HepG2 (cell line): Measurements from ENCODE around the gene ERF. TPM values are rescaled to one million over a fixed set of nuclear protein-coding genes. Genes with fewer than 3 reads are reported as not detected.

ENCODE experiments used
- ATAC-seq: fragments of 200-7000 bp; cut with Tn5 transposase; 3 replicates; pipeline ENCODE4 v1.9.1; 2020; ENCODE audit warnings: mild to moderate bottlenecking, moderate library complexity
- BruUV-seq: library from RNA; stranded (reverse); fragments of 400-500 nt; replicated peaks from 2 replicates; lab custom pipeline; 2021; lab: Mats Ljungman, UMichigan
- CTCF ChIA-PET: fragments of 300-600 bp; formaldehyde crosslinking; extraction: SDS; loops from one replicate; lab custom pipeline; 2021; ENCODE audit warnings: low total read pairs, inconsistent platforms, low intra/inter-chr PET ratio; lab: Yijun Ruan, JAX
- POLR2A ChIA-PET: fragments of 350-600 bp; sonication (Branson Sonifier 250); formaldehyde crosslinking; loops from one replicate; lab custom pipeline; 2020; ENCODE audit warnings: antibody characterized with exemption, inconsistent platforms; lab: Yijun Ruan, JAX
- DNase-seq: peaks from one replicate; pipeline ENCODE4 v3.0.0-alpha.2; 2015; ENCODE audit warnings: low spot score
- FAIRE-seq: peaks from 3 replicates; lab custom pipeline; 2011; peaks lifted over from hg19 to GRCh38; lab: Jason Lieb, UNC
- H2AFZ ChIP-seq: one replicate; pipeline ENCODE4 v1.6.1; 2011; ENCODE audit warnings: low read length, inconsistent platforms
- H3K27ac ChIP-seq: fragments of 300-600 bp; 3 replicates; pipeline ENCODE4 v1.8.0; 2011; ENCODE audit warnings: mixed run types, mild to moderate bottlenecking, mixed read lengths, low read length, inconsistent platforms; ENCODE audit not compliant: insufficient read depth; ENCODE audit errors: extremely low read length
- H3K27me3 ChIP-seq, 2 experiments: fragments of 200-600 bp in 1 of 2; 2 replicates in 1 of 2; 3 replicates in 1 of 2; pipeline versions ENCODE4 v1.6.0 to v1.8.0; 2011; ENCODE audit warnings: low read length in 2 of 2, mild to moderate bottlenecking in 2 of 2, moderate library complexity in 2 of 2, inconsistent platforms in 1 of 2; ENCODE audit not compliant: insufficient read depth in 2 of 2, control insufficient read depth in 1 of 2
- H3K36me3 ChIP-seq, 2 experiments: fragments of 200-600 bp in 1 of 2; replicated peaks in 1 of 2; 2 replicates in 1 of 2; 3 replicates in 1 of 2; pipeline versions ENCODE4 v1.5.1 to v1.8.0; 2011; ENCODE audit warnings: low read length in 2 of 2, inconsistent platforms in 1 of 2; ENCODE audit not compliant: insufficient read depth in 2 of 2, control insufficient read depth in 1 of 2
- H3K4me1 ChIP-seq: 2 replicates; pipeline ENCODE4 v1.5.1; 2012; ENCODE audit warnings: low read length, inconsistent platforms; ENCODE audit not compliant: insufficient read depth
- H3K4me2 ChIP-seq: 2 replicates; pipeline ENCODE4 v1.6.0; 2011; ENCODE audit warnings: low read depth, low read length, inconsistent platforms
- H3K4me3 ChIP-seq, 3 experiments: fragments of 200-600 bp in 1 of 3; sonication (generic), shearing (Covaris generic) in 1 of 3; replicated peaks in 1 of 3; 2 replicates each; pipeline ENCODE4 v1.5.1; 2011 to 2016; ENCODE audit warnings: low read length in 3 of 3, inconsistent platforms in 2 of 3, low read depth in 2 of 3, mild to moderate bottlenecking in 2 of 3, control low read depth in 1 of 3, mixed read lengths in 1 of 3; ENCODE audit not compliant: insufficient read depth in 1 of 3
- H3K79me2 ChIP-seq: one replicate; pipeline ENCODE4 v1.6.1; 2011; ENCODE audit warnings: low read length, inconsistent platforms; ENCODE audit not compliant: insufficient read depth
- H3K9ac ChIP-seq: 2 replicates; pipeline ENCODE4 v1.6.0; 2011; ENCODE audit warnings: mild to moderate bottlenecking, low read depth, low read length, inconsistent platforms; ENCODE audit not compliant: insufficient read depth
- H3K9me3 ChIP-seq: 2 replicates; pipeline ENCODE4 v1.5.1; 2012; ENCODE audit warnings: mild to moderate bottlenecking, low read length
- H4K20me1 ChIP-seq: 2 replicates; pipeline ENCODE4 v1.6.0; 2011; ENCODE audit warnings: inconsistent platforms, mild to moderate bottlenecking, low read length, moderate library complexity; ENCODE audit not compliant: insufficient read depth
- POLR2AphosphoS5 ChIP-seq: IDR thresholded peaks from 2 replicates; pipeline ENCODE4 v1.6.1; 2012; ENCODE audit warnings: low read depth, low read length
- RBM22 ChIP-seq: fragments of 200-400 bp; formaldehyde crosslinking; optimal IDR thresholded peaks from 2 replicates; pipeline ENCODE3; 2017; ENCODE audit warnings: mild to moderate bottlenecking, low read length, moderate library complexity
- ZEB1 ChIP-seq: IDR thresholded peaks from 2 replicates; pipeline ENCODE4 v1.6.1; 2012; ENCODE audit warnings: mild to moderate bottlenecking, low read depth, inconsistent platforms; ENCODE audit not compliant: insufficient replicate concordance
- WGBS: methylation state at CpG from one replicate; pipeline ENCODE4 v1.1.6; 2017; ENCODE audit warnings: low lambda C conversion rate; 5-methylcytosine and 5-hydroxymethylcytosine counted together
- in situ Hi-C: cut with HindIII; loops from 2 replicates; pipeline ENCODE4 v1.10.0; 2017; ENCODE audit warnings: low pct_unique_long_range_greater_than_20kb; ENCODE audit not compliant: extremely low pct_ligation_motif_present
- intact Hi-C: fragments of 100-400 bp; cut with micrococcal nuclease; formaldehyde crosslinking; loops from one replicate; pipeline ENCODE4 v1.10.0; 2022; ENCODE audit not compliant: unreplicated experiment
- polyA plus RNA-seq, 8 experiments: library from polyadenylated mRNA; depleted of rRNA in 3 of 8; stranded (reverse) in 7 of 8; unstranded in 1 of 8; fragments of >200 nt; fragmentation: Illumina TruSeq in 4 of 8; extraction: Trizol in 4 of 8; gene quantifications; 2 replicates each; pipeline versions ENCODE4 v1.2.1 to v1.2.3, GENCODE V29; 2011 to 2016; ENCODE audit warnings: low read depth in 4 of 8, missing spikeins in 1 of 8, mixed read lengths in 1 of 8; ENCODE audit not compliant: insufficient read depth in 1 of 8
- total RNA-seq, 5 experiments: library from RNA; depleted of rRNA; stranded (reverse); fragments of >200 nt; fragmentation: Illumina TruSeq; extraction: Trizol; gene quantifications; 2 replicates each; pipeline ENCODE4 v1.2.3, GENCODE V29; 2016; ENCODE audit warnings: low read depth in 1 of 5
- TF ChIP-seq, protein P1 (sequence below): sonication (generic); formaldehyde crosslinking; IDR thresholded peaks from 2 replicates; pipeline ENCODE4 v1.4.0; 2020; ENCODE audit warnings: missing genetic modification reagents, borderline replicate concordance

The ERF gene
- total and polyA plus RNA-seq, 2 of the 13 experiments (the other 11 are each of a cell fraction or from before 2014, with no cell fraction given) = 67.1 to 69.9 TPM

DNA sequence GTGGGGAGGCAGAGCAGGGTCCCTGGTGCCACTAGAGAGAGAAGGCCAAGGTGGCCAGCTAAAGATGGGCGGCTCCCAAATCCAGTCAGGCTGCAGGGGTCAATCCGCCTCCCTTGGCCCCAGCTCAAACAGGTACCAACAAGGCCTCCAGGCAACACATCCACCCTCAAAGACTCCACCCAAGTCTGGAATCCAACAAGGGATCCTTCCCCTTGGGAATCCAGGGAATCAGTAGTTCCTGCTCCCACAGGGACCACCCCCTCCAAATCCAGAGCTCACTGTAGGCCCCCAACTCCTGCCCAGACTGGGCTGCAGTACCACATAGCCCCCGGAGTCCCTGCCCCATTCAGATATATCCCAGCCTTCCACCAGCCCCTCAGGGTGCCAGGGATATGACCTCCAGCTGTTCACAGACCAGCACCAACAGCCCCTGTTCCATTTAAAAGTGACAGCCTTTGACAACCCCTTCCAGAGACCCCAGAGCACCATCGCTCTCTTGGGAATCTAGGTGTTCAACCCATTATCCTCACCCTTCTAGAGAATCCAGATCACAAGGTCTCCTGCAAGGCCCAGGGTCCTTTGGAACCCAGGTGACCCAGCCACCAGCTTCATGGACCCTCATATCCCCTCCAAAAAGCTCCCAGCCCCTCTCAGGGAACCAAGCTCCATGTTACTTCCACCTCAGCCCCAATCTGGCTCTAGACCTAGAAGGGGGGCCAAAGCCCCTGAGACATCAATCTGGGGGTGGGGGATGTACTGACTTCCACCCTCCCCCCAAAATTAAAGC, 3.2 kb downstream of the ERF start:
- intact Hi-C loops (no loop called here), in situ Hi-C loops (loop anchor here (5.0 kb wide), 1 partner anchor 36 kb away; no protein-coding TSS in a partner anchor)
- H4K20me1 ChIP-seq = peaks cover 43% of the 10 kb centered on the region
- peak overlapping the region; percentile 47 for H3K9ac ChIP-seq
- ATAC-seq = no peak
- ChIA-PET POLR2A (interaction anchor here (1.2 to 3.6 kb wide), 3 partner anchors 9 to 29 kb away, joined by 3 to 25 read pairs (median 7); partner anchors contain the start of gene GSK3A), CTCF (no interaction called here)
- 92% methylated on average over 3 of the region's 4 CpGs for WGBS
- no peaks in the 10 kb centered on the region; a peak in 1 of 5 replicates for H3K27me3 ChIP-seq
- no peaks in the 10 kb centered on the region for H3K9me3 ChIP-seq
- peaks cover 57% of the 10 kb centered on the region for H3K4me1 ChIP-seq
- H3K27ac ChIP-seq = peak overlapping the region; percentile 26
- no peak for DNase-seq
- H3K36me3 ChIP-seq = peaks cover 7 to 32% of the 10 kb centered on the region in 2 experiments; a peak in 3 of 5 replicates
- H3K4me3 ChIP-seq = peak overlapping the region in 1 of 3 experiments; percentile 99; a peak in 1 of 6 replicates
- H3K4me2 ChIP-seq = peak overlapping the region; percentile 98
- peaks cover 43% of the 10 kb centered on the region for H3K79me2 ChIP-seq
- TF ChIP-seq POLR2AphosphoS5 (0 out of 2 replicates have a peak, but pooled peaks have one; percentile 10), ZEB1 (no peak), RBM22 (peak; percentile 39)
- TF ChIP-seq, protein P1, sequence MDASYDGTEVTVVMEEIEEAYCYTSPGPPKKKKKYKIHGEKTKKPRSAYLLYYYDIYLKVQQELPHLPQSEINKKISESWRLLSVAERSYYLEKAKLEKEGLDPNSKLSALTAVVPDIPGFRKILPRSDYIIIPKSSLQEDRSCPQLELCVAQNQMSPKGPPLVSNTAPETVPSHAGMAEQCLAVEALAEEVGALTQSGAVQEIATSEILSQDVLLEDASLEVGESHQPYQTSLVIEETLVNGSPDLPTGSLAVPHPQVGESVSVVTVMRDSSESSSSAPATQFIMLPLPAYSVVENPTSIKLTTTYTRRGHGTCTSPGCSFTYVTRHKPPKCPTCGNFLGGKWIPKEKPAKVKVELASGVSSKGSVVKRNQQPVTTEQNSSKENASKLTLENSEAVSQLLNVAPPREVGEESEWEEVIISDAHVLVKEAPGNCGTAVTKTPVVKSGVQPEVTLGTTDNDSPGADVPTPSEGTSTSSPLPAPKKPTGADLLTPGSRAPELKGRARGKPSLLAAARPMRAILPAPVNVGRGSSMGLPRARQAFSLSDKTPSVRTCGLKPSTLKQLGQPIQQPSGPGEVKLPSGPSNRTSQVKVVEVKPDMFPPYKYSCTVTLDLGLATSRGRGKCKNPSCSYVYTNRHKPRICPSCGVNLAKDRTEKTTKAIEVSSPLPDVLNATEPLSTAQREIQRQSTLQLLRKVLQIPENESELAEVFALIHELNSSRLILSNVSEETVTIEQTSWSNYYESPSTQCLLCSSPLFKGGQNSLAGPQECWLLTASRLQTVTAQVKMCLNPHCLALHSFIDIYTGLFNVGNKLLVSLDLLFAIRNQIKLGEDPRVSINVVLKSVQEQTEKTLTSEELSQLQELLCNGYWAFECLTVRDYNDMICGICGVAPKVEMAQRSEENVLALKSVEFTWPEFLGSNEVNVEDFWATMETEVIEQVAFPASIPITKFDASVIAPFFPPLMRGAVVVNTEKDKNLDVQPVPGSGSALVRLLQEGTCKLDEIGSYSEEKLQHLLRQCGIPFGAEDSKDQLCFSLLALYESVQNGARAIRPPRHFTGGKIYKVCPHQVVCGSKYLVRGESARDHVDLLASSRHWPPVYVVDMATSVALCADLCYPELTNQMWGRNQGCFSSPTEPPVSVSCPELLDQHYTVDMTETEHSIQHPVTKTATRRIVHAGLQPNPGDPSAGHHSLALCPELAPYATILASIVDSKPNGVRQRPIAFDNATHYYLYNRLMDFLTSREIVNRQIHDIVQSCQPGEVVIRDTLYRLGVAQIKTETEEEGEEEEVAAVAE (CRISPR knock-in tag) = no peak
- no TSS peak for BruUV-seq
- no peak overlapping the region for H2AFZ ChIP-seq
- no peak for FAIRE-seq
